HCT116 (cell line): ENCODE results near the gene CRYGD.
"Not testable (repeated sequence)": the region's sequence is repeated elsewhere in the genome, so short reads cannot be mapped to it uniquely, and the experiment has no call there.

Experiments
- CEBPB ChIP-seq: IDR thresholded peaks from 2 replicates; pipeline ENCODE4 v1.6.1; 2012; ENCODE audit warnings: low read depth
- CTCF ChIP-seq, 3 experiments: fragments of 200-600 bp in 1 of 3; sonication (generic) in 1 of 3; IDR thresholded peaks in 2 of 3; conservative IDR thresholded peaks in 1 of 3; 2 replicates each; pipeline ENCODE4 v1.5.1; 2012 to 2017; ENCODE audit warnings: low read depth in 2 of 3, low read length in 2 of 3, antibody characterized with exemption in 1 of 3, borderline replicate concordance in 1 of 3, control low read depth in 1 of 3, mild to moderate bottlenecking in 1 of 3, mixed read lengths in 1 of 3, mixed run types in 1 of 3, moderate library complexity in 1 of 3; ENCODE audit not compliant: insufficient read depth in 1 of 3
- EGR1 ChIP-seq: IDR thresholded peaks from 2 replicates; pipeline ENCODE4 v1.6.1; 2012; ENCODE audit warnings: low read depth
- EZH2phosphoT487 ChIP-seq: fragments of 200-600 bp; IDR thresholded peaks from 2 replicates; pipeline ENCODE4 v1.6.1; 2018; ENCODE audit warnings: antibody characterized with exemption, borderline replicate concordance
- MAX ChIP-seq: IDR thresholded peaks from 2 replicates; pipeline ENCODE4 v1.6.1; 2012
- POLR2A ChIP-seq: IDR thresholded peaks from 2 replicates; pipeline ENCODE4 v1.7.0; 2011; ENCODE audit warnings: borderline replicate concordance; ENCODE audit not compliant: insufficient read depth, insufficient read length; ENCODE audit errors: extremely low read depth
- RAD21 ChIP-seq: IDR thresholded peaks from 2 replicates; pipeline ENCODE4 v1.6.1; 2012; ENCODE audit warnings: low read depth, mild to moderate bottlenecking
- REST ChIP-seq: IDR thresholded peaks from 2 replicates; pipeline ENCODE4 v1.6.1; 2012; ENCODE audit warnings: low read depth
- SP1 ChIP-seq: IDR thresholded peaks from 2 replicates; pipeline ENCODE4 v1.6.1; 2012; ENCODE audit warnings: low read depth
- SRF ChIP-seq: IDR thresholded peaks from 2 replicates; pipeline ENCODE4 v1.6.1; 2012; ENCODE audit warnings: low read depth
- TCF7L2 ChIP-seq: IDR thresholded peaks from 2 replicates; pipeline ENCODE4 v1.7.0; 2011; ENCODE audit warnings: borderline replicate concordance, inconsistent platforms; ENCODE audit not compliant: insufficient read depth, insufficient read length; ENCODE audit errors: extremely low read depth
- ZBTB33 ChIP-seq: IDR thresholded peaks from 2 replicates; pipeline ENCODE4 v1.6.1; 2011; ENCODE audit warnings: mild to moderate bottlenecking, low read length, moderate library complexity; ENCODE audit not compliant: insufficient replicate concordance; ENCODE audit errors: extremely low read depth
- ZFX ChIP-seq: fragments of 450-650 bp; IDR thresholded peaks from 2 replicates; pipeline ENCODE4 v1.6.1; 2017

- not testable (repeated sequence) for TF ChIP-seq MAX; ZBTB33; REST; SP1; CEBPB; CTCF (IDR thresholded peaks at IDR 0.05 in 2 of 3, conservative IDR thresholded peaks at IDR 0.05 in 1 of 3; ENCODE audit: borderline replicate concordance in 1 of 3, insufficient read depth in 1 of 3, low read depth in 2 of 3, low read length in 2 of 3); RAD21; POLR2A; TCF7L2; EGR1; SRF; EZH2phosphoT487; ZFX
These were observed 6.9 kb downstream of the CRYGD start for GRCh38 chr2:208117390-208117789.
